HG02884 (cell line): ENCODE data around the gene GPS1.

ENCODE experiments used
- ATAC-seq: cut with Tn5 transposase; IDR thresholded peaks from one replicate; pipeline ENCODE4 v1.9.1; 2021; ENCODE audit warnings: mild to moderate bottlenecking, moderate library complexity; ENCODE audit not compliant: unreplicated experiment

The GPS1 gene

GRCh38 chr17:82041144-82041814 is 10.4 kb upstream of the GPS1 start:
- no peak for ATAC-seq

- ATAC-seq: no peak
Measured at GRCh38 chr17:82042649-82043048, 9.0 kb upstream of the GPS1 start.

- ATAC-seq: no peak
Measured at GRCh38 chr17:82043507-82043906, 8.2 kb upstream of the GPS1 start.

GRCh38 chr17:82045936-82046484 is 5.7 kb upstream of the GPS1 start:
- ATAC-seq: no peak

GRCh38 chr17:82046903-82047302 is 4.8 kb upstream of the GPS1 start:
- ATAC-seq: no peak

GRCh38 chr17:82047379-82047778 is 4.3 kb upstream of the GPS1 start:
- ATAC-seq: no peak

GRCh38 chr17:82047914-82048570 is 3.7 kb upstream of the GPS1 start:
- no peak for ATAC-seq

- no peak for ATAC-seq
Measured at GRCh38 chr17:82048571-82048971, 3.1 kb upstream of the GPS1 start.

- ATAC-seq: no peak
Measured at GRCh38 chr17:82049106-82049505, 2.6 kb upstream of the GPS1 start.

GRCh38 chr17:82049521-82049971 is 2.2 kb upstream of the GPS1 start:
- no peak for ATAC-seq

GRCh38 chr17:82050152-82050760 is 1.4 kb upstream of the GPS1 start:
- no peak for ATAC-seq

- ATAC-seq: no peak
Measured at GRCh38 chr17:82050761-82051641, 697 bp upstream of the GPS1 start.

GRCh38 chr17:82052638-82053059 is 951 bp downstream of the GPS1 start:
- ATAC-seq: no peak

- ATAC-seq: no peak
Measured at GRCh38 chr17:82053130-82053529, 1.4 kb downstream of the GPS1 start.

GRCh38 chr17:82053556-82054263 is 2.0 kb downstream of the GPS1 start:
- ATAC-seq: no peak

- no peak for ATAC-seq
Measured at GRCh38 chr17:82054351-82055022, 2.8 kb downstream of the GPS1 start.

- ATAC-seq: no peak
Measured at GRCh38 chr17:82055023-82055964, 3.6 kb downstream of the GPS1 start.

GRCh38 chr17:82055965-82056728 is 4.4 kb downstream of the GPS1 start:
- no peak for ATAC-seq
